ENCODE results near the gene FAM241A.

DNA sequence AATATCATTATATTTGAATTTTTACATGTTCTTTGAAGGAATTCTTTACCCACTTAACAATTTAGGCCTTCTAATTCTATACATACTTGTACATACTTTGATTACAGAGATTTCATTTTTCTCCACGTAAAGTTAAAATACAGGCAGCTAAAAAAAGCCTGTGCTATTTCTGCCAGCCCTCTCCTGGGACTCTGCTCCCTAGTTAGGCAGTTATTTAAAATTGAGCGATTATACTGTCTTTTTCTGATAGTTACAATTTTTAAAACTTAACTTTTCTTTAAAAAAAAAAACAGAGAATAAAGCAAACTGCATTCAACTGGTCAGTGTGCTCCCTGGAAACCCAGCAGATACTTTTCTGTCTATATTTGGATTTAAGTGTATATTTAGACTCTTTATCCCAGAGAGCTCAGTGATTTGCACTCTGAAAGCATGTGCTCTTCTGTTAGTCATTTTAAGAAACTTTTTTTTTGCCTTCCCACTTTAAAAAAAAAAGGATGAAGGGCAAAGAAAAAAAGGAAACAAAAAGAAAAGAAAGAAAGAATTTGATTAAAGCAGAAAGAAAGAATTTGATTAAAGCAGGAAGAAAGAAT, 18.1 kb upstream of the FAM241A start:
- TF ChIP-seq, protein P1, sequence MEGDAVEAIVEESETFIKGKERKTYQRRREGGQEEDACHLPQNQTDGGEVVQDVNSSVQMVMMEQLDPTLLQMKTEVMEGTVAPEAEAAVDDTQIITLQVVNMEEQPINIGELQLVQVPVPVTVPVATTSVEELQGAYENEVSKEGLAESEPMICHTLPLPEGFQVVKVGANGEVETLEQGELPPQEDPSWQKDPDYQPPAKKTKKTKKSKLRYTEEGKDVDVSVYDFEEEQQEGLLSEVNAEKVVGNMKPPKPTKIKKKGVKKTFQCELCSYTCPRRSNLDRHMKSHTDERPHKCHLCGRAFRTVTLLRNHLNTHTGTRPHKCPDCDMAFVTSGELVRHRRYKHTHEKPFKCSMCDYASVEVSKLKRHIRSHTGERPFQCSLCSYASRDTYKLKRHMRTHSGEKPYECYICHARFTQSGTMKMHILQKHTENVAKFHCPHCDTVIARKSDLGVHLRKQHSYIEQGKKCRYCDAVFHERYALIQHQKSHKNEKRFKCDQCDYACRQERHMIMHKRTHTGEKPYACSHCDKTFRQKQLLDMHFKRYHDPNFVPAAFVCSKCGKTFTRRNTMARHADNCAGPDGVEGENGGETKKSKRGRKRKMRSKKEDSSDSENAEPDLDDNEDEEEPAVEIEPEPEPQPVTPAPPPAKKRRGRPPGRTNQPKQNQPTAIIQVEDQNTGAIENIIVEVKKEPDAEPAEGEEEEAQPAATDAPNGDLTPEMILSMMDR (IDR thresholded peaks at IDR 0.05), result no peak
- no peak for TF ChIP-seq POLR2A (IDR thresholded peaks at IDR 0.05)

Data from testis (tissue), 2 donors.